ENCODE results near the gene TMOD1.

TMOD1 gene

DNA sequence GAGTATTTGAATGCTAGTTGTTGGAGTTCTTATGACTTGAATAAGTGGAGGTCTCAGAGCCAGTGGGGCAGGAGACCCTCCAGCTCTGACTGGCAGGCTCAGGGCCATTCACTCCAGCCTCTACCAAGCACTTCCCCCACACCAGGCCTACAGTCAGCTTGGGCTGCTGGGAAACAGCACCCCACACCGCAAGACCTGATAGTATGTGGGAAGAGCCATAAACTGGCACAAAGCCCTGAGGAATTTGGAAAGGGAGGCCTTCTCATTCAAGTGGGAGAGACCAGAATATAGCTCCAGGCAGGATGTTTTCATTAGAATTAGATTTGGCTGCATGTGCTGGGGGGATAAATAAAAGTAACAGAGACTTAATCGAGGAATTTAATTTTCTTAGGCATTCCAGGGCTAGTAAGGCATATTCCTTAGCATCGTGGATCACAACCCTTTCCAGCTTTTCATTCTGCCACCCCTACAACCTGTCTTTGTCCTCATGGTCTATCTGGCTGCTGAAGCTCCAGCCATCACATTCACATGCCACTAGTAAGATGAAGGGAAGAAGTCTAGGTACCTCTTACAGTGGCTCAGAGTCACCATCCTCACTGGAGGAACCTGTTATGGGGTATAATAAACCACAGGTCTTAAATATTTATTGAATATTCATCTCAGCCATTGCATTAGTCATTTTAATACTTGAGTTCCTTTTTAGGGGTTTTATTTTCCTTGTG lies 47.5 kb downstream of the TMOD1 start:
- DNase-seq (ENCODE audit: low read depth in 2 of 2), result no peak

- no peak for DNase-seq (ENCODE audit: low read depth in 2 of 2)
These were observed 48.9 kb downstream of the TMOD1 start for GRCh38 chr9:97550386-97550785.

DNA sequence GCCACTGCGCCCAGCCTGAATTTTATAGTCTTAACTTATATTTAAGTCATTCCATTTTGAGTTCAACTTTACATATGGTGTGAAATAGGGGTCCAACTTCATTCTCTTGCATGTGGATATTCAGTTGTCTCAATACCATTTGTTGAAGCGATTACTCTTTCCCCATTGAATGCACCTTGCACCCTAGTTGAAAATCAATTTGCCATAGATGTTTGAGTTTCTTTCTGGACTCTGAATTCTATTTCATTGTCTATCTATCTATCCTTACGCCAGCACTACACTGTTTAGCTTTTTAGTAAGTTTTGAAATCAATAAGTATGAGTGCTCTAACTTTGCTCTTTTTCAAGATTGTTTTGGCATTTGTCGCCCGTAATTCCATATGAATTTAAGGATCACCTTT lies 49.8 kb downstream of the TMOD1 start:
- DNase-seq (ENCODE audit: low read depth in 2 of 2), result no peak

GRCh38 chr9:97553141-97553540 lies 51.7 kb downstream of the TMOD1 start:
- no peak for DNase-seq (ENCODE audit: low read depth in 2 of 2)

GRCh38 chr9:97553841-97554240 lies 52.4 kb downstream of the TMOD1 start:
- DNase-seq (ENCODE audit: low read depth in 2 of 2), result no peak

DNA sequence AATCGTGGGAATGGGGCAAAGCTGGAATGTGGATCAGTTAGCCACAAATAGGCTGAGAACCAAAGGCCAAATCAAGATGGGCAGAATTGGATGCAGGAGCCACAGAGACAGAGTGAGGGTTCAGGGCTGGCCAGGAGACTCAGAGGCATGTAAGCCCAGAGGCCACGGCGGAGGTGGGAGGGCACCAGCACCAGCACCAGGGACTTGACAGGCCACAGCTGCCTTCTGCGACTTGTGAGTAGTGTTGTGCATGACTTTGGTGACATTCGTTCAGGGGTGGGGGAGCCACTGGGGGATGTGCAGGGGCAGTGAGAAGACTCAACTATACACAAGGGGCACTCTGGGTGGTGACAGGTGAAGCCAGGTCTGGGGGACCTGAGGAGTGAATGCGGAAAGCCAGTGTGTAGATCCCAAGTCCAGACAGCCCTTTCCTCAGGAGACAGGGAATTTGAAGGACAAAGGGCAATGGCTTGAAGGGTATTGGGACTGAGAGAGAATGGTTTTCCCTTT lies 53.2 kb downstream of the TMOD1 start:
- DNase-seq (ENCODE audit: low read depth in 2 of 2), result no peak

GRCh38 chr9:97555164-97555563 lies 53.7 kb downstream of the TMOD1 start:
- DNase-seq (ENCODE audit: low read depth in 2 of 2), result no peak

DNA sequence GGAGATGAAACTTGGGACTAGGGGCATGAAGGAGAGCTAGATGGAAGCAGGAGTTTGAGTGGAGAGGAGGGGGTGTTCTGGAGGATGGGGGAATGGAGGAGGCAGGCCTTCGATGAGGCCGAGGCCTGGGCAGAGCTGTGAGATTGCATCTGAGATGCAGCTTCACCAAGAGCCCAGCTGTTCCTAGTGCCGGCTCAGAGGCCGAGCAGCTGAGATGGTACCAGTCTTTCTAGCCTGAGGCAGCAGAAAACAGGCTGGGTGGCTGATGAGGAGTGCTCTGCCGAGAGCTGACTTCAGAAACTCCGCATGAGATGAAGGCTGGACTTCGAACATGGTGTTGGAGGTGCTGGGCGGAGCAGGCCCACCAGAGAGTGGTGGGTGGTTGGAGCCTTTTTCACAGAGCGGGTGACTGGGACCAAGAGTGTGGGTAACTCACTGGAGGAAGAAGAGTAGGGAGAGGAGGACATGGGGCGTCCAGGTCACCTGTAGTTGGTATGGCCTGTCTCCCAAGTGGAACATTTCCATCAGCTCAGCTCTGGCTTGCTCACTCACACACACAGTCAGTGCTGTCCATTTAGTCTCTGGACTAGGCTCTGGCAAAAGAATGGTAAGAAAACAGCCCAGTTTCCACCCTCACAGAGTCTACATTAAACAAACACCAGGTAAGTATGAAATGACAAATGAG lies 54.7 kb downstream of the TMOD1 start:
- DNase-seq (ENCODE audit: low read depth in 2 of 2), result no peak

DNA sequence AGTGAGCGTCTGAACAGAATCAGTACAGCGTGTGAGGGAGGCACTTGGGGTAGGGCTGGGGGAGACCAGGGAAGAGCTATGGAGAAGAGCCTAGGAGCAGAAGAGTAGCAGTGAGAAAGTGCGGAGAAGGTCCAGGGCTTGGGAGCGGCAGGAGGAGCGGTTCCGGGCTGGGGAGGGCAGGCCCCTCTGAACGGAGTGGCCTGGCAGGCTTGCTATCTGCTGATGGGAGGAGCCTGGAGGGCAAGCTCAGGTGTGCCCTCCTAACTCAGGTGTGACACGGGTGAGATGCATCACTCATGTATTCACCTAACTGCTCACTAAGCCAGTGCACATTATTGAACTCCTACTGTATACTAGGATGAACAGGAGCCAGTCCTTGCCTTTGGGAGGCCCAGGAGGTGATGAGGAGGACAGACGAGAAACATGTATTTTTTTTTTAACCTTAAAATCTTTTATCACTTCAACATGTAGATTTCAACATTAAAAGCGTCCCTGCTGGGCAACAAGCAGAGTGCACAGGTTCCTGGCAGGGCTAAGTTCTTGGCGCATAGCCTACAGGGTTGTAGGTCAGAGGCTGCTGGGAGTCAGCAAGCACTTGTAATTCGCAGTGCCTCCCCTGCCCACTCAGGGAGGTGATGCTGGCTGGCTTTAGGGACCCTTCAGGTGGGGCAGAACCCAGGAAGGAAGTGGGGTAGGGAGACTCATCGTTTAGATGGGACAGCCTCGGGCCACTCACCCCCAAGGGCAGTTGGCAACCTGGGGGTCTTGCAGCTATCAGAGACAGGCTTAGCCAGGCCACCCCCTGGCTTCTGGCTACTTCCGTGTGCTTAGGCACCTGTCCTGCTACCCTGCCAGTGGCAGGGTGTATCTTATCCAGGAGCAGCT lies 55.5 kb downstream of the TMOD1 start:
- DNase-seq (ENCODE audit: low read depth in 2 of 2), result no peak

DNA sequence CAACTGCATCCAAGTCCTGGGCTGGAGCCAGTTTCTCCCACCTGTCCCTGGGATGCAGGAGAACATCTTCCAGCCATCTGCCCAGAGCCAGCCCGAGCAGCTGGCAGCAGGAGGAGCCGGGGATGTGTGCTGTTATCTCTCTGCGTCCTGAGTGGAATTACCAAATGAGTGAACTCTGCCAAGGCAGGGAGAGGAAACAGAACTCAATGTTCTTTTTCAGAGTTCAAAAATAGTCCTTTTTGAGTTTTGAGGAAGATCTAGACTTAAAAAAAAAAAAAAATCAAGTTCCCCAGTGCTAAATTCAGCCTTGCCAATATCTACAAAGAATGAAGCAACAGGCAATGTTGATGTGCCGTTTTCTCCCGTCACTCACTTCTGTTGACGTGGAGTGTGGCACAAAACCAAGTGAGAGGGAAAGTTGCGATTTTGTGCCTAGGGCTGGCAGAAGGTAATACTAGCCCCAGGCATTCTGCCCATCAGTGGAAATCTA lies 56.2 kb downstream of the TMOD1 start:
- DNase-seq (ENCODE audit: low read depth in 2 of 2), result no peak

GRCh38 chr9:97558701-97559101 lies 57.2 kb downstream of the TMOD1 start:
- no peak for DNase-seq (ENCODE audit: low read depth in 2 of 2)

GRCh38 chr9:97559111-97559514 lies 57.6 kb downstream of the TMOD1 start:
- peak in 1 of 2 donors; percentile 12 for DNase-seq (ENCODE audit: low read depth in 2 of 2)

GRCh38 chr9:97560154-97560553 lies 58.7 kb downstream of the TMOD1 start:
- DNase-seq (ENCODE audit: low read depth in 2 of 2), result no peak

DNA sequence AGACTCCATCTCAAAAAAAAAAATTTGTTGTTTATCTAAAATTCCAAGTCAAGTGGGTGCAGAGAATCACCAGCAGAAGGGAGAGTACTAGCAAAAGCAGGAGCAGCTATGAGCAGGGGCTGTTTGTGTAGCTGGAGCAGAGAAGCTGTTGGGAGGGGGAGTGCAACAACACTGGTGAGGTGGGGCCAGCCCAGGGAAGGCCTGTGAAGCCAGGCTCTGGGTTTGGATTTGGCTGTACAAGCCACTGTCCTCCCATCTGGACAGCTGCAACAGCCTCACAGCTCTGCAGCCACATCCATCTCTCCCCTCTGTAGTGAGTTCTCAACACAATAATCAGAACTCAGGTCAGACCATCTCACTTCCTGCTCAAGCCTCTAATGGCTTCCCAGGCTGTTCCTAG lies 59.4 kb downstream of the TMOD1 start:
- DNase-seq (ENCODE audit: low read depth in 2 of 2), result no peak

DNA sequence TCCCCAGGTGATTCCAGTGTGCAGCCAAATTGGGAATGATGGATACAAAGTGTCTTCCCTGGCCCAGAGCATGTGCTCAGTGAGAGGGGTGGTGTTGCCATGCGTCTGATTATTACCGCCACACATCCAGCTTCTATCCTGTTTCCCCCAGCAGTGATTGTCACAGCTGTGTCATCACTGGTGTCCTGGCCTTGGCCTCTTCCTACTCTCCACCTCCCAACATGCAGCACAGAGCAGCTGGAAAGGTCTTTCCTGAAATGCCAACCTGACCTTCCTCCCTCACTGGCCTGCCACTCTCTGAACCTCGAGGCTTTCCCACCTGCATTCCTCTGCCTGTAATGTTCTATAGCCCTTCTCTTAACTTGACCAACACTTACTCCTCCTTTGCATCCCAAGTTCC lies 60.0 kb downstream of the TMOD1 start:
- no peak for DNase-seq (ENCODE audit: low read depth in 2 of 2)

- DNase-seq (ENCODE audit: low read depth in 2 of 2), result no peak
These were observed 61.1 kb downstream of the TMOD1 start for GRCh38 chr9:97562542-97562941.

GRCh38 chr9:97563458-97564135 lies 62.1 kb downstream of the TMOD1 start:
- no peak for DNase-seq (ENCODE audit: low read depth in 2 of 2)

GRCh38 chr9:97564291-97565175 lies 63.1 kb downstream of the TMOD1 start:
- DNase-seq (ENCODE audit: low read depth in 2 of 2), result no peak

DNA sequence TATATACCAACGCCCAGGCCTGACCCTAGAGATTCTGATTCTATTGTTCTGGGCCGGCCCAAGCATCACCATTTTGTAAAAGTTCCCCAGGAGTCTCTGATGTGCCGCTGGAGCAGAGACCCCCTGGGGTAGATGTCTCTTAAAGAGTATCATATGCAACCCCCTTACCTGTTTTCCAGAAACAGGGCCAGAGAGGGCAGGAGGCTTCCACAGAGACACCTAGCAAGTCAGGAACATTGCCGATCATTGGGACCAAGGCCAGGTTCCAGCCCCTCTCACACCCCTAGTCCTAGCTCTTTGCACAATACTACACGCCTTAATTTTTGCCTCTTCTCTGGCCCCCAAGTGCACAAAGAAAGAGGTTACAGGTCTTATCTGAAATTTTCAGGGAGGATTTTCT lies 63.8 kb downstream of the TMOD1 start:
- DNase-seq (ENCODE audit: low read depth in 2 of 2), result no peak

- DNase-seq (ENCODE audit: low read depth in 2 of 2), result no peak
These were observed 65.9 kb downstream of the TMOD1 start for GRCh38 chr9:97567182-97567893.
